Right cardiac atrium (tissue), 5 donors: ENCODE results near the gene FBXW11. TPM values are rescaled to one million over a fixed set of nuclear protein-coding genes. Genes with fewer than 3 reads are reported as not detected.

Source experiments
- ATAC-seq, 2 donors: fragments of 200-7000 bp; cut with Tn5 transposase; one replicate each; pipeline versions ENCODE4 v1.8.0 to v1.9.1; 2020; ENCODE audit warnings: moderate library complexity in 2 of 2, mild to moderate bottlenecking in 1 of 2
- DNase-seq, 3 donors: peaks; one replicate each; pipeline ENCODE4 v3.0.0-alpha.2; 2020
- H3K27ac ChIP-seq: one replicate; pipeline ENCODE4 v1.5.1; 2013; ENCODE audit warnings: mild to moderate bottlenecking, low read length, control low read depth, moderate library complexity
- H3K27me3 ChIP-seq: one replicate; pipeline ENCODE4 v1.6.1; 2013; ENCODE audit not compliant: control insufficient read depth, insufficient read depth
- H3K4me1 ChIP-seq: one replicate; pipeline ENCODE4 v1.6.1; 2013; ENCODE audit warnings: low read length; ENCODE audit not compliant: control insufficient read depth, insufficient read depth
- H3K4me3 ChIP-seq: one replicate; pipeline ENCODE4 v1.5.1; 2013; ENCODE audit warnings: low read length, control low read depth
- H3K9me3 ChIP-seq: one replicate; pipeline ENCODE4 v1.6.1; 2013; ENCODE audit warnings: low read length; ENCODE audit not compliant: control insufficient read depth
- WGBS: extraction: QIAGEN DNeasy Blood & Tissue Kit; methylation state at CpG from one replicate; pipeline ENCODE4 v1.1.7; 2013; 5-methylcytosine and 5-hydroxymethylcytosine counted together
- intact Hi-C, 4 donors: fragments of 100-400 bp; cut with DNase I; formaldehyde crosslinking; loops; one replicate each; pipeline versions ENCODE4 v1.11.0 to v1.14.0; 2022 to 2023
- polyA plus RNA-seq: library from polyadenylated mRNA; stranded (reverse); fragments of 200-250 nt; gene quantifications from one replicate; pipeline ENCODE4 v1.2.3, GENCODE V29; 2013
- total RNA-seq, 4 donors: library from RNA; stranded (reverse); fragmentation: NEBNext Ultra II Directional; extraction: Animal tissue kit (Norgen Biotek cat#: 25700); gene quantifications; one replicate each; pipeline ENCODE4 v1.2.1, GENCODE V29; 2021
- donor health status: healthy with polysubstance abuse.
- donor health status: DM: no; HTN: yes; CAD: no.
- donor health status: DM: no; HTN: no; CAD: no.
- donor health status: DM: no; HTN: yes; CAD: no; lungs with severe emphysema.
- donor health status: DM: yes; HTN: yes; CAD: no.

The FBXW11 gene
- total and polyA plus RNA-seq, 5 donors = 15.8 to 70.7 (median 65.6) TPM

DNA sequence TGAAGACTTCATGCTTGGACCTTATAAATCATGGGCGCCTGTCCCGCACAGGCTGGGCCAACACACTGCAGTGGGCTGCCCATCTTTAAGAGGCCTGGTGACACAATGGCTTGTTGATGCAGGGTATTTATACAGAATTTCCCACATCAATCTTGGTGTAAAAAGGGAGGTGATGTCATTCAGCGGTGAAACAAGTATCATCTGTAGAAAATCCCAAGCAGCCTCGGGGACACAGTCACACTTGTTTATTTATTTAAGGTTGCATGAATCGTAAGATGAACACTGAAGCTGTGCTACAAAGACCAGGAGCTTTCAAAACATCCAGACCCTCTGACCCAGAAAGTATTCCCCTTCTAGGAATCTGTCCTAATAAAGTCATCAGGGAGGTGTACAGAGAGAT is 180.3 kb downstream of the FBXW11 start:
- H3K9me3 ChIP-seq = no peaks in the 10 kb centered on the region
- no peak overlapping the region for H3K4me3 ChIP-seq
- no peaks in the 10 kb centered on the region for H3K4me1 ChIP-seq
- DNase-seq (no peak), ATAC-seq (no peak)
- no peak overlapping the region for H3K27ac ChIP-seq
- WGBS = 75% methylated on average over 5 of the region's 5 CpGs
- H3K27me3 ChIP-seq = no peaks in the 10 kb centered on the region
- intact Hi-C loops = no loop called here

DNA sequence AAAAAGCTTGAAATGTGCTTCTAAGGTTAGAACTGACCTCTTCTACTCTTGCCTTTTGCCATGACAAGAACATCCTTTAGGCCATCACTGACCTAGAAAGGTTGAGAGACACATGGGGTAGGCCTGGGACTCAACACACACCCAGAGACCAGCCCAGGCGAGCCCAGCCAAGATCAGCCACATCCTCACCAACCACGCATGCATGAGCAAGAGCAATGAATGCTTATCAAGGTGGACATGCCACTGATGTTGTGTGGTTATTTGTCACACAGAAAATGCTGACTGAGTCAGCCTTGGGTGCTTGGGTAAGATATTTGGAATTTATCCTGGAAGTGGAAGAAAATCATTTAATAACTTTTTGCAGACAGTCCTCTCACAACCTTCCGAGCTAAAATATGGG is 181.4 kb downstream of the FBXW11 start:
- Histone ChIP-seq H3K27me3 (no peaks in the 10 kb centered on the region), H3K9me3 (no peaks in the 10 kb centered on the region), H3K4me3 (no peak overlapping the region), H3K4me1 (no peaks in the 10 kb centered on the region), H3K27ac (no peak overlapping the region)
- 93% methylated on average over 3 of the region's 3 CpGs for WGBS
- intact Hi-C loops = no loop called here
- DNase-seq = no peak
- no peak for ATAC-seq

GRCh38 chr5:171823269-171823668 is 183.2 kb downstream of the FBXW11 start:
- 82% methylated on average over 5 of the region's 5 CpGs for WGBS
- ATAC-seq = no peak
- H3K27ac ChIP-seq = no peak overlapping the region
- intact Hi-C loops = no loop called here
- H3K4me3 ChIP-seq = no peak overlapping the region
- DNase-seq = no peak
- H3K9me3 ChIP-seq = no peaks in the 10 kb centered on the region
- no peaks in the 10 kb centered on the region for H3K4me1 ChIP-seq
- no peaks in the 10 kb centered on the region for H3K27me3 ChIP-seq

DNA sequence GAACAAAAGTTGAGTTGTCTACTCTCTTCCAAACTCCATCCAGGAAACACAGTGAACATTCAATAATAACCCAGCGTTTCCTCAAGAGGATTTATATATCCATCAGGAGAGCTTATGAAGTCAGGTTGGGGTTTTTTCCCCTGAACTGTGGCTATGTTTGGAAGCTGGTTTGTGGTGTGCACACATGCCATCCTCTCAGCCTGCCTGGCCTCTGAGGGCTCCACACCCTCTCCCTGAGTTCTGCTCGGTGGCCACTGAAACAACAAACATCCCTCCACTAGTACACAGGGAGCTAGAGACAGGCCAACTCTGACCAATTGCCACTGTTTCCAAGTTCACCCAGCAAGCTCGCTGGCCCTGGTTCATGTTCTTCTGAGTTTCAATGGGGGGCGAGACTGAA is 185.2 kb downstream of the FBXW11 start:
- WGBS = 72% methylated on average over 4 of the region's 4 CpGs
- Histone ChIP-seq H3K4me1 (no peaks in the 10 kb centered on the region), H3K27me3 (no peaks in the 10 kb centered on the region), H3K4me3 (no peak overlapping the region), H3K9me3 (no peaks in the 10 kb centered on the region), H3K27ac (no peak overlapping the region)
- no peak for DNase-seq
- intact Hi-C loops = no loop called here
- ATAC-seq = no peak

DNA sequence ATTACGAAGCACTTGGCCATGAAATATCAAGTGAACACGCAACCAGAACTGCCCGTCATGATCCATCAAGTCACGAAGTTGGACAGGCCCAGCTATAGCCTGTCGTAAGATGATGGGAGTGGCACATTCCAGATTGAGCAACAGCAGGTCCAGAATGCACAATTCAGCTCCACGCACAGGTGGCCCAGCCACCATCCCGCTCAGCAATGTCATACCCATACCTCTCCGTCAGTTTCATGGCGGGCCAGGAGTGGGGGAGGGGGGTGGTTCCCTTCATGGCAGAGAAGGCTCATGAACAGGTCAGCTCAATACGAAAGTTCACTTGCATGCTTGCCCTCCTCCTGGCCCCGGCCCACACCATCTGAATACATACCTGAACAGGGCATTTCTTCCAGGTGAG is 185.9 kb downstream of the FBXW11 start:
- no peak for DNase-seq
- no peaks in the 10 kb centered on the region for H3K9me3 ChIP-seq
- H3K4me1 ChIP-seq = no peaks in the 10 kb centered on the region
- WGBS = 94% methylated on average over 11 of the region's 11 CpGs
- no peak overlapping the region for H3K4me3 ChIP-seq
- intact Hi-C loops = no loop called here
- ATAC-seq = no peak
- H3K27me3 ChIP-seq = no peaks in the 10 kb centered on the region
- H3K27ac ChIP-seq = no peak overlapping the region

DNA sequence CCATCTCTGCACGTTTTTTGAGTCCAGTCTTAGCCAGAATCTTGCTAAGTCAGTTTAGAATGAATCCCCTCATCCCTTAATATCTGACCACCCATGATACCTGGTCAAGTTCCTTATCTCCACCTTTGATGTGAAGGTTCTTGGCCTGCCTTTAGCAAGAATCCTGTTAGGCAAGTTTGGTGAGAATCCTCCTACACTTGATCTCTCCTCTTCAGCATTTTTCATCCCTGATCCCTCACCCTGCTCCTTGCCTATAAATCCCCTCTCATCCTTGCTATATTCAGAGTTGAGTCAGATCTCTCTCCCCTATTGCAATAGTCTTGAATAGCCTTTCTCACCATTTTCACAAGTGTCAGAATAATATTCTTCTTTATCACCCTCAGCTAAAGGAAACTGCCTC is 189.8 kb downstream of the FBXW11 start:
- ATAC-seq = no peak
- no peaks in the 10 kb centered on the region for H3K4me1 ChIP-seq
- no peak overlapping the region for H3K4me3 ChIP-seq
- H3K27me3 ChIP-seq = no peaks in the 10 kb centered on the region
- DNase-seq = no peak
- no peaks in the 10 kb centered on the region for H3K9me3 ChIP-seq
- no peak overlapping the region for H3K27ac ChIP-seq
- intact Hi-C loops = no loop called here
- 60% methylated on average over 1 of the region's 1 CpG for WGBS

GRCh38 chr5:171813813-171814490 is 192.5 kb downstream of the FBXW11 start:
- intact Hi-C loops = no loop called here
- no peak overlapping the region for H3K4me3 ChIP-seq
- H3K4me1 ChIP-seq = no peaks in the 10 kb centered on the region
- ATAC-seq (no peak), DNase-seq (no peak)
- no peaks in the 10 kb centered on the region for H3K9me3 ChIP-seq
- H3K27ac ChIP-seq = no peak overlapping the region
- WGBS = 72% methylated on average over 7 of the region's 7 CpGs
- H3K27me3 ChIP-seq = no peaks in the 10 kb centered on the region

GRCh38 chr5:171813270-171813669 is 193.2 kb downstream of the FBXW11 start:
- H3K27me3 ChIP-seq = no peaks in the 10 kb centered on the region
- DNase-seq = no peak
- no peak overlapping the region for H3K4me3 ChIP-seq
- no peak overlapping the region for H3K27ac ChIP-seq
- intact Hi-C loops = no loop called here
- no peaks in the 10 kb centered on the region for H3K9me3 ChIP-seq
- H3K4me1 ChIP-seq = no peaks in the 10 kb centered on the region
- 92% methylated on average over 4 of the region's 4 CpGs for WGBS
- ATAC-seq = no peak

Other genes with a start within 250 kb of the FBXW11 start
- not detected for gene SMIM23, start 220.8 kb downstream of the FBXW11 start, total RNA-seq
- gene SMIM23, start 220.8 kb downstream of the FBXW11 start, polyA plus RNA-seq = not detected
- gene STK10, start 181.6 kb upstream of the FBXW11 start, total RNA-seq = 10 to 100 TPM; 10.1 to 15.7 (median 11.3) TPM
- gene STK10, start 181.6 kb upstream of the FBXW11 start, polyA plus RNA-seq = 6.1 TPM
- not detected for gene EFCAB9, start 187.5 kb upstream of the FBXW11 start, total RNA-seq
- not detected for gene EFCAB9, start 187.5 kb upstream of the FBXW11 start, polyA plus RNA-seq